Measurements from ENCODE around the gene SNX32. TPM values are rescaled to one million over a fixed set of nuclear protein-coding genes. Genes with fewer than 3 reads are reported as not detected.

The SNX32 gene
- total RNA-seq, 4 donors from 2014 or later, result 0.76 to 1.1 TPM; not detected in 2

GRCh38 chr11:65885231-65885630 is 51.5 kb downstream of the SNX32 start:
- Histone ChIP-seq H3K9me3 (no peaks in the 10 kb centered on the region), H3K4me3 (no peak overlapping the region), H3K4me1 (peaks cover 30% of the 10 kb centered on the region), H3K36me3 (peaks cover 33% of the 10 kb centered on the region), H3K27me3 (no peaks in the 10 kb centered on the region), H3K27ac (no peak overlapping the region)
- no peak for DNase-seq (ENCODE audit: low spot score in 2 of 2)
- no peak for TF ChIP-seq CTCF (IDR thresholded peaks at IDR 0.05)
- no peak for TF ChIP-seq EP300 (IDR thresholded peaks at IDR 0.05)
- 81% methylated on average over 6 of the region's 7 CpGs for WGBS

GRCh38 chr11:65885808-65886536 is 52.2 kb downstream of the SNX32 start:
- no peaks in the 10 kb centered on the region for H3K9me3 ChIP-seq
- no peak for TF ChIP-seq POLR2A (IDR thresholded peaks at IDR 0.05)
- no peak for TF ChIP-seq CTCF (IDR thresholded peaks at IDR 0.05)
- TF ChIP-seq EP300 (IDR thresholded peaks at IDR 0.05), result no peak
- TF ChIP-seq POLR2AphosphoS5 (IDR thresholded peaks at IDR 0.05), result no peak
- no peak for DNase-seq (ENCODE audit: low spot score in 2 of 2)
- no peak overlapping the region for H3K4me3 ChIP-seq
- H3K4me1 ChIP-seq, result peaks cover 32% of the 10 kb centered on the region
- no peaks in the 10 kb centered on the region for H3K27me3 ChIP-seq
- WGBS, result 85% methylated on average over 12 of the region's 12 CpGs
- no peak overlapping the region for H3K27ac ChIP-seq
- H3K36me3 ChIP-seq, result peaks cover 33% of the 10 kb centered on the region

- WGBS, result 80% methylated on average over 14 of the region's 14 CpGs
- no peak for TF ChIP-seq POLR2A (IDR thresholded peaks at IDR 0.05)
- H3K4me1 ChIP-seq, result peaks cover 43% of the 10 kb centered on the region
- peak overlapping the region; percentile 95 for H3K27ac ChIP-seq
- no peak for DNase-seq (ENCODE audit: low spot score in 2 of 2)
- H3K4me3 ChIP-seq, result peak overlapping the region; percentile 65
- no peaks in the 10 kb centered on the region for H3K9me3 ChIP-seq
- H3K27me3 ChIP-seq, result no peaks in the 10 kb centered on the region
- peaks cover 32% of the 10 kb centered on the region for H3K36me3 ChIP-seq
Observed at GRCh38 chr11:65886826-65887722, 53.3 kb downstream of the SNX32 start.

- no peak for DNase-seq (ENCODE audit: low spot score in 2 of 2)
- Histone ChIP-seq H3K9me3 (no peaks in the 10 kb centered on the region), H3K36me3 (peaks cover 25% of the 10 kb centered on the region), H3K4me3 (peak overlapping the region; percentile 65), H3K27me3 (no peaks in the 10 kb centered on the region), H3K27ac (peak overlapping the region; percentile 95), H3K4me1 (peaks cover 50% of the 10 kb centered on the region)
- TF ChIP-seq EP300 (IDR thresholded peaks at IDR 0.05), result no peak
- no peak for TF ChIP-seq POLR2AphosphoS5 (IDR thresholded peaks at IDR 0.05)
- no peak for TF ChIP-seq POLR2A (IDR thresholded peaks at IDR 0.05)
- TF ChIP-seq CTCF (IDR thresholded peaks at IDR 0.05), result no peak
- 3% methylated on average over 23 of the region's 23 CpGs for whole genome bisulfite sequencing
Observed at GRCh38 chr11:65887723-65888162, 54.0 kb downstream of the SNX32 start.

- Histone ChIP-seq H3K27me3 (no peaks in the 10 kb centered on the region), H3K4me3 (peak within 1 kb of the TSS; percentile 65), H3K9me3 (no peaks in the 10 kb centered on the region), H3K27ac (peak within 1 kb of the TSS; percentile 95), H3K36me3 (peaks cover 20% of the 10 kb centered on the region), H3K4me1 (peaks cover 55% of the 10 kb centered on the region)
- DNase-seq (ENCODE audit: low spot score in 2 of 2), result peak; percentile 99
- peak; percentile 75 to 95 for TF ChIP-seq CTCF (IDR thresholded peaks at IDR 0.05)
- TF ChIP-seq POLR2A (IDR thresholded peaks at IDR 0.05), result peak in 1 of 2 donors; percentile 49
- TF ChIP-seq POLR2AphosphoS5 (IDR thresholded peaks at IDR 0.05), result peak in 2 of 3 donors; percentile 68 to 96
- TF ChIP-seq EP300 (IDR thresholded peaks at IDR 0.05), result no peak
- WGBS, result 0% methylated on average over 26 of the region's 57 CpGs
Observed at GRCh38 chr11:65888163-65888814, 54.5 kb downstream of the SNX32 start, which contains the start of gene FIBP. Gene FIBP (minus strand): TSS chr11:65888471. CDS start chr11:65888418, 53 bp downstream.
